HG02763 (cell line): ENCODE results near the gene SLC6A19.

Source experiments
- ATAC-seq: cut with Tn5 transposase; IDR thresholded peaks from one replicate; pipeline ENCODE4 v1.9.1; 2021; ENCODE audit warnings: mild to moderate bottlenecking, moderate library complexity; ENCODE audit not compliant: unreplicated experiment

Gene SLC6A19

GRCh38 chr5:1165864-1166263 is 35.5 kb upstream of the SLC6A19 start:
- no peak for ATAC-seq

GRCh38 chr5:1166370-1166769 is 35.0 kb upstream of the SLC6A19 start:
- ATAC-seq, result no peak

- ATAC-seq, result no peak
These were observed 34.1 kb upstream of the SLC6A19 start for GRCh38 chr5:1167361-1167727.

- peak; percentile 52 for ATAC-seq
These were observed 33.4 kb upstream of the SLC6A19 start for GRCh38 chr5:1167728-1168709.

- ATAC-seq, result no peak
These were observed 32.6 kb upstream of the SLC6A19 start for GRCh38 chr5:1168796-1169195.

GRCh38 chr5:1169211-1170115 is 31.9 kb upstream of the SLC6A19 start:
- no peak for ATAC-seq

GRCh38 chr5:1171340-1171941 is 30.0 kb upstream of the SLC6A19 start:
- ATAC-seq, result no peak

GRCh38 chr5:1172007-1172581 is 29.3 kb upstream of the SLC6A19 start:
- ATAC-seq, result no peak

GRCh38 chr5:1172670-1173404 is 28.6 kb upstream of the SLC6A19 start:
- ATAC-seq, result no peak

GRCh38 chr5:1173485-1174070 is 27.8 kb upstream of the SLC6A19 start:
- ATAC-seq, result no peak

GRCh38 chr5:1174122-1174936 is 27.1 kb upstream of the SLC6A19 start:
- no peak for ATAC-seq

- ATAC-seq, result no peak
These were observed 26.4 kb upstream of the SLC6A19 start for GRCh38 chr5:1175015-1175414.

- no peak for ATAC-seq
These were observed 25.5 kb upstream of the SLC6A19 start for GRCh38 chr5:1175801-1176472.

- no peak for ATAC-seq
These were observed 24.7 kb upstream of the SLC6A19 start for GRCh38 chr5:1176473-1177391.

GRCh38 chr5:1177826-1178528 is 23.4 kb upstream of the SLC6A19 start:
- ATAC-seq, result no peak

- ATAC-seq, result no peak
These were observed 22.6 kb upstream of the SLC6A19 start for GRCh38 chr5:1178529-1179382.
